ENCODE results near the gene P4HA2. TPM values are rescaled to one million over a fixed set of nuclear protein-coding genes. Genes with fewer than 3 reads are reported as not detected.

Gene P4HA2
- total RNA-seq: 149 and 156 TPM in 2 replicates

GRCh38 chr5:132227485-132228240 lies at the start of gene P4HA2:
Gene P4HA2 (minus strand): TSS chr5:132227853. CDS start chr5:132218626, 9,227 bp downstream.

GRCh38 chr5:132257131-132258101 lies 29.8 kb upstream of the P4HA2 start, which contains the start of gene PDLIM4:
Gene PDLIM4 (plus strand): TSS chr5:132257696. CDS start chr5:132257735, 39 bp downstream.

Small RNA genes lying within 50 kb of the gene (small RNA-seq; reads per million reads assigned to genes)
- not detected for gene AC063976.4

Other genes with a start within 250 kb of the P4HA2 start
- 0.32 TPM in 1 of 2 replicates, not detected in the other for gene ACSL6, start 216.2 kb downstream of the P4HA2 start, total RNA-seq
- not detected in 2 replicates for gene IL3, start 167.2 kb downstream of the P4HA2 start, total RNA-seq
- not detected in 2 replicates for gene CSF2, start 154.1 kb downstream of the P4HA2 start, total RNA-seq
- 34.5 and 34.8 TPM in 2 replicates for gene PDLIM4, start 29.8 kb upstream of the P4HA2 start, total RNA-seq
- gene SLC22A4, start 66.5 kb upstream of the P4HA2 start, total RNA-seq: 6.1 and 9.5 TPM in 2 replicates
- gene SLC22A5, start 141.9 kb upstream of the P4HA2 start, total RNA-seq: 4.8 and 5.7 TPM in 2 replicates